GM19438 (cell line): ENCODE results near the gene PNLIPRP1.
A peak's percentile ranks its signal among the peaks of the same experiment; 100 is the strongest.

Source experiments
- ATAC-seq: cut with Tn5 transposase; IDR thresholded peaks from one replicate; pipeline ENCODE4 v1.9.1; 2021; ENCODE audit warnings: low read depth; ENCODE audit not compliant: unreplicated experiment

PNLIPRP1 gene

DNA sequence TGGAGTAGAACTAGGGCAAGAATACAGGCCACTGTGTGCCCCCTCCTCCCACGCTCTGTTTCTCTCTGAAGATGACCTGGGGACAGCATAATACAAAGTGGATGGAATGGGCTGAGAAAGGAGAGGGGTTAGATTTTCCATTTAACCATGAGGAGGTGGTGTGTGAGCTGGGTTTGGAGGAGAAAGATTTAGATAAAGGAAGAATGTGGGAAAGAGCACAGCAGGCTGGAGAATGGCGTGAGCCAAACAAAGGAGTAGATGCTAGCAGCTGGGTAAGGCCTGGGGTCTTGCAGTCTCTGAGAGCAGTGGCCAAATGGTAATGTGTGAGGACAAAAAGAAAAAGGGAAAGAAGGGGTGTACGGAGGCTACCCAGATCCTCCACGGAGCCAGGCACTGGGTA is 38.6 kb downstream of the PNLIPRP1 start:
- no peak for ATAC-seq

DNA sequence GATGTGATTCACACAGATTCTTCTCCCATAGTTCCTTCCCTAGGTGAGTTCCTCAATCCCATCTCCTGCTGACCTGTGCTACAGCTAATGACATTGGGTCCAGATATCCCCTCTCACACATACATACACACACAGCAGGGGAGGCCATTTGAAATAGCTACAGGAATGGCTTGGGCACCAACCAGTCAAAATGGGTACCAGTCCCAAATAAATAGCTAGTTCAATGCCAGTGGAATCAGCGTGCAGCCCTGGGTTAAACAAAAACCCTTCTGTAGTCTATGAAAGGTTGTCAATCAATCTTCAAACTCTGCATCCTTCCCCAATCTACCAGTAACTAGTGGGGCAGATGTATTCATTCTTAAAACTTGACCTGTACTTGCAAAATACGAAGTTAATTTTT is 39.3 kb downstream of the PNLIPRP1 start:
- ATAC-seq = no peak

DNA sequence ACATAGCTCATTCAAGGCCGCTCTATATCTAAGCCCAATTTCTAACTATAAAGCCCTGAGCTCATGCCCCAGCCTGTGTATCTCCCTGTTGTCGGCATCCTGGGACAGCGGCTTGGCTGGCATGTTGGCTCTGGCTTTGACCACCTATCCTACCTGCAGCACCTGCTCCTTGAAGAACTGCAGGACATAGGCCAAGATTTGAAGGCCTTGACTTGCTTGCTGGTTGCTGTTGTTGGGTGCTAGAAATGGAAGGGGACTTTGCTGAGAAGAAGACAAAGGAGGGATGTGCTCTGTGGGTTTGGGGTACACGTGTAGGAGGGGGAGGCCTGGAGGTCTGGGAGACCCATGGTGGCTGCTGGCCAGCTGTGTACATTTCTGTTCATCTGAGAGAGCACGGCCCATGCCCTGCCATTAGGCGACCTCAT is 41.1 kb downstream of the PNLIPRP1 start:
- ATAC-seq = no peak

DNA sequence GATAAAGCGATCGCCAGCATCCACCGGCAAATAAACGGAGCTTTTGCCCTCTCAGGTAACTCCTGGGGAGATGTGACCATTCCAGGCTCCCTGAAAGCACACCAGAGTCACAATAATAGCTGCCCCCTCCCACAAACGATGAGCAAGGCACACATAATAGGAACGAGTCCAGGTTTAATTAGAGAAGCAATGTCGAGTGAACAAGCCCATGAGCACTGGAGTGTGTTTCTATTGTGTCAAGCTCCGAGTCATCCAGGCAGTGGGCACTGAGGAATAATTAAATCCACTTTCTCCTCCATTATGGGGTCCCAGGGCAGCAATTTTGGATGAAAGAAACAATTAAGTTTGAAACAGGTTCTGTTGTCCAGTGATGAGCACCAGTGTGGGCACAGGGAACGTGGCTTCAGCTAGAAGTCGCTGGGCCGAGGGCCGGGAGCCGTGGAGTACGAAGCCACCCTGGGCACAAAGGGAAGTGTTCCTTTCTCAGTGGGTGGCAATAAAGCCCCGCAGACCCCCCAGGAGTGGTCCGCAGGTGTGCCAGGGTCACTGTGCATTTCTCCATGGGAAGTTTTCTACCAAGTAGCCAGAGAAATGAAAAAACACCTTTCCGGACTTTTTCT is 41.9 kb downstream of the PNLIPRP1 start:
- no peak for ATAC-seq

DNA sequence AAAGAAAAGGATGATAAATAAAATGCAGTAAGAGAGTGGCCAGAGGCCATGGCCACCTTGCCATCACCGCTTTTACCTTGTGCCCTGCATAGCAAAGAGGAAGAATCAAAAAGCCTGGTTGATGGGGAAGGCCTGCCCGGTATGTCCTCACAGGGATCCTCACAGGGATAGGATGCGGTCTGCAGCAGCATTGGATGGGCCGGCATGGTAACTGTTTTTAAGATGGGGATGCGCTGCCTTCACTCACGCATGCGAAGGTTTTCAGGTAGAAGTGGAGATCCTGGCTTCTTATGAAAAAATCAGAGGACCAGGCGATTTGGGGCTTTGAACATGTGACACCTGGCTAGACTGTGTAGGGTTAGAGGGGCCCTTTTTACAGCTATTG is 42.4 kb downstream of the PNLIPRP1 start:
- no peak for ATAC-seq

DNA sequence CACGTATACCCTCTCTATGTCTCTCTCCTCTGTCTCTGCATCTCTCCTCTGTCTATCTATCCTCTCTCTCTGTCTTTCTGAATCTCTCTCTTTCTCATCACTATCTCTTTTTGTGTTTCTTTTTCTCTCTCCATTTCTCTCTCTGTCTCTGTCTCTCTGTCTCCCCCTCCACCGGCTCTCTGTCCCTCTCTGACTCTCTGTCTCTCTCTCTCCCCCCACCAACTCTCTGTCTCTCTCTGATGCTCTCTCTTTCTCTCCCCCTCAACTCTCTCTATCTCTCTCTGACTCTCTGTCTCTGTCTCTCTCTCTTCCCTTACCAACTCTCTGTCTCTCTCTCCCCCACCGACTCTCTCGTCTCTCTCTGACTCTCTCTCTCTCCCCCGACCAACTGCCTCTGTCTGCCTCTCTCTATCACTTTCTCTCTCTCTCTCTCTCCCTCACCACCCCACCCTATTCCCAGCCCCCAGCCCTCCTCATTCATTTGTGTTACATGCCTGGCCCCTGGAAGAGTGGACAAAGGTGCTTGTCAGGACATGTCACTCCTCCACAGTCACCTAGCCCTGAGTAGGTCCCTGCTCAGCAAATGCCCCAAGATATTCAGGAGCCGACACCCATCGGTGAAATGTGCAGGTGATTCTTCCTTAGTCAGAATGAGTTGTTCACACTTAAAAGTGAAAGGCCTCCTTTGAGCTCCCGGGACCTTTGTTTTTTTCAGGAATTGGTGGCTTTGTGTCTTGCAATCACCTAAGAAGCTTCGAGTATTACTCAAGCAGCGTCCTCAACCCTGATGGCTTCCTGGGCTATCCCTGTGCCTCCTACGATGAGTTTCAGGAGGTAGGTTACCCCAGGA is 43.6 kb downstream of the PNLIPRP1 start:
- no peak for ATAC-seq

DNA sequence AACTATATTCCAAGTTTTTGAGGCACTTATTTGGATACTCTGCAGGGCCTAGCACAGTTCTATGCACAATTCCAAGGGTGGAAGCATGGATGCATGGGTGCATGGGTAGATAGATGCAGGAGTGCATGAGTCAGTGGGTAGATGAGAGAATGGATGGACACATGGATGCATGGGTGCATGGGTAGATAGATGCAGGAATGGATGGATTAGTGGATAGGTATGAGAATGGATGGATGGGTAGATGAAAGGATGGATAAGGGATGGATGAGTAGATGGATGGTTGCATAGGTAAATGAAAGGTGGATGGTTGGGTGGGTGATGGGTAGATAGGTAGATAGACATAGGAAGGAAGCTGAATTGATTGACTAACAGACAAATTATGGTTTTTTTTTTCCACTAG is 45.6 kb downstream of the PNLIPRP1 start:
- ATAC-seq = no peak

DNA sequence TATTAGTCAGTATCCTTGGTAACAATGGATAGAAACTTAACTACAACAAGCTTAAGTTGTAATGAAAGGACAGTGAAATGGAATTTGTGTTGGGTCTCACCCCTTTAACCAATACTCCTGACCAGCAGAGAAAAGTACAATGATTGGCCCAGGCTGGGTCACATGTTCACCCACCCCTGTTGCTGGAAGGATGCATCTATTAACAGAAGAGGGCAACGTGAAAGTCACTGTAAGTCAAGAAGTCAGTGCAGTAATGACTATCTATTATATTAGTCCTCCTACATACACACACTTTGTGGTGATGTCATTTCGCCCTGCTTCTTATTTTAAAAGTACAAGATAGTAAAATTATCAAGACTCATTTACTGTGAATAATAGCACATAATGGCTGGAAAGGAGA is 46.2 kb downstream of the PNLIPRP1 start:
- no peak for ATAC-seq

DNA sequence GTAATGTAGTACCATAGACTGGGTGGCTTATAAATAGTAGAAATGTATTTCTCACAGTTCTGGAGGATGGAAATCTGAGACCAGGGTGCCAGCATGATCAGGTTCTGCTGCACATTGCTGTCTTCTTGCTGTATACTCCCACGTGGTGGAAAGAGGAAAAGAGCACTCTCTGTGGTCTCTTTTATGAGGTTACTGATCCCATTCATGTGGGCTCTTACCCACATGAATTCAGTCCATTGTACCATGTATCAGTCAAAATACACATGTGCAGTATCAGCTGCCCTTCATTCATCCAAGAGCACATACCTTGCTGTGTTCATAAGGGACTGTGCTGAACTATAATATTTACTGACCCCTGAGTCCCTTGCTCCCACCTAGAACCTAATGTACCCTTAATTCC is 47.1 kb downstream of the PNLIPRP1 start:
- no peak for ATAC-seq

DNA sequence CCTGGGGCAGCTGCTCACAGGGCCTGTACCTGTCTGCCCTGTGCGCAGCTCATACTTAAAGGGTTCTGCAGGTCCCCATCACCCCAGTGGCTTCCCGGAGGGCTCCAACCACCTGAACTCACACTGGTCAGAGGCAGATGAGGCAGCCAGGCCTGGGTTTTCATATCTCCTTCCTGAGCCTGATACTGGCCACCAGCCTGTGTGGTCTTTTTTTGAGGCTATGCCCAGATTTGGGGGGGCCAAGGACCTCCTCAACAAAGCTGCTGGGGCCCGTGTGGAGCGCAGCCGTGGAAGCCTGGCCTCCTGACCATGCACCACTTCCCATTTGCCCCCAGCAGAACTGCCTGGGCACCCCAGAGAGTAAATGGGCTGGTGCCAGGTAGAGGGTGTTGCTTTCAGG is 55.7 kb downstream of the PNLIPRP1 start:
- ATAC-seq = no peak

DNA sequence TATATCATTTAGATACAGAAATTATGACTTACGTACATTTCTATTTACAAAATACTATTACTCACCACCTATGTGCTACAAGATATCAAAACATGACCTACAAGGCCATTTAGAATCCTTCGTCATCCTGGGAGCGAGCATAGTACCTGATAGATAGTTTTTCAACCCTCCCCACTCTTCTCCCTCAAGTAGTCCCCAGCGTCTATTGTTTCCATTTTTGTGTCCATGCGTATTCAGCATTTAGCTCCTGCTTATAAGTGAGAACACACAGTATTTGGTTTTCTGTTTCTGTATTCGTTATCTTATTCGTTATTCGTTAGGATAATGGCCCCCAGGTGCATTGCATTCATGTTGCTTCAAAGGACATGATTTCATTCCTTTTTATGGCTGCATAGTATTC is 58.1 kb downstream of the PNLIPRP1 start:
- no peak for ATAC-seq

DNA sequence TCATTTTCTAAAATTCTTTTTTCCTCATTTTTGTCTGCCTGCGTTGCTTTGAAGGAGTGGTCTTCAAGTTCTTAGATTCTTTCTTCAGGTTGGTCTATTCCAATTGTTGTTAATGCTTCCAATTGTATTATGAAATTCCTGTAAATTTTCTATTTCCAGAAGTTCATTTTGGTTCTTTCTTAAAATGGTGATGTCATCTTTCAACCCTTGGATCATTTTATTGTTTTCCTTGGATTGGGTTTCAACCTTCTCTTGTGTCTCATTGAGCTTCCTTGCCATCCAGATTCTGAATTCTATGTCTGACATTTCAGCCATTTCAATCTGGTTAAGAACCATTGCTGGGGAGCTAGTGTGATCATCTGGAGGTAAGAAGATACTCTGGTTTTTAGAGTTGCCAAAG is 63.1 kb downstream of the PNLIPRP1 start:
- no peak for ATAC-seq

DNA sequence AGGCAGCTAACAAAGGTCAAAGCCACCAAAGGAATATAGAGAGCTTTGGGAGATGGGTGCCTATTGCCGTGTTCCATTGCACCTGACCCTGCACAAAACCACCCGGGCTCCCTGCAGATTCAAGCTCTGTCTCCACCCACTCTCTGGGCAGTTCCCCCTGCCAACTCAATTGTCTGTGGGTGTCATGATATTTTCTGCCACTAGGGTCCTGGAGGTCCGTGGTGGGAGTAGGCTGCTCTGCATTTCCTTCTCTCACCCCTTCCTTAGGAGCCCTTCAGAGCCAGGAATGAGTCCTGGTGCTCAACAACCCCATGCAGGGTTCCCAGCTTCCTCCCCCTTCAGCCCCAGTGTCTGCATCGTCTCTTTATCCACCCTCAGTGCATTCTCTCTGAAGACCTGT is 64.1 kb downstream of the PNLIPRP1 start:
- peak; percentile 54 for ATAC-seq

DNA sequence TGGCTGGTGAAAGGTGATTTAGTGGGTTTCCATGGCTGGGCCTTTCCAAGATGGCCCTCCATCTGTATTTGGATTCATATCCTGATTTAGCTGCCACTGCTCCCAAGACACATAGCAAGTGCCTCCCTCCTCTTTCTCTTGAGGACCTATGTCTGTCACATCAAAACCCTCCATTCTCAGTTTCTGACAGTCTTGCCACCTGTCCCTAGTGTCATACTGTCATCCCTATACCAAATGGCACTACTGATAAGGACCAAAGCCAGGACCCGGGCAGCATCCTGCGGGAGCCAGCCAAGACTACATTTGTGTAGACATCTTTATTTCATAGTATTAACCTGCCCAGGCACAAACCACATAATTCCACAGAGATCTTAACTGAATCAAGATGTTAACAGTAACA is 64.8 kb downstream of the PNLIPRP1 start:
- no peak for ATAC-seq

DNA sequence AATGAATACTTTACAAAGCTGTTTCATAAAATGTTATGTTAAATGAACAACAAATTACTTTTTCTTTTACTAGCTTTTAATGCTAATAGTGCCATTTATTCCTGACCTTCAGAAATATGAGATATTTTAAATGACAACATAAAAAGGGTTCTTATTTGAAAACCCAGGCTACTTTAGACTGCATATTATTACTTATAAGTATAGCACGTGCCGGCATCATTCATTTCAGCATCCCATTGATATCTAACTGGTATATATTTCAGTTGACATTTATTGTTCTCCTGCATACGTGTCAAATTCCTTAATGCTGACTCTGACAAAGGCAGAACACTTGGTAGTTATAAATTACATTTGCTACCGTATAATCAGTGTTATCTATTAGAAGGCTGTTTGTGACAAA is 65.3 kb downstream of the PNLIPRP1 start:
- no peak for ATAC-seq

DNA sequence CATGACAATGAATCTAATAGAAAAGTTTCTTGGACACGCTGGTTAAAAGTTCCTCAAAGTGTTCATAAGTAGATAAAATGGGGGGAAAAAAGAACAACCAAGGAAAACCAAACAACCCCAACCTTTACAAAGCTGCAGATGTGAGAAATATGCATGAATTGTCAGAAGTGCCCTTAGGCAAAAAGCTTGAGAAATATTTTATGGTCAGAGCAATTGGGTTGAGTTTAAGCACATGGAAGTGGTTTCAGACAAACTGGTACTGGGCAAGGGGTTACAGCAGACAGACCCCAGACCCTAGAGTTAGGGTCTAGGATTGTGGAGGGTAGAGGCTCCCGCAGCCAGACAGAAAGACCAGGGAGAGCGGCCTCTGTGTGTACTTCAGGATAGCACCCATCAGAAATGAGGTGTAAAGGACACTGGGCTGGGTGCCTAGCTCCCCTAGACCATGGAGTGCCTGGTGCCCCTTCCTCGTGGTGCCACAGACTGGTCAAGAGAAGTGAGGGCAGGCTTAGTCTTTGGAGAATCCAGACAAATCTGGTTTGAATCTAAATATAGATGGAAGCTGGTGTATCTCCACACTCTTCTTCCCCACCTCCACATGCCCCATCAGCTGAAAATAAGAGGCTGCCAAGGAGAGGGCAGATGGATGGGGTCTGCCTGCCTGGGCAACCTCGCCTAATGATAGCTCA is 67.2 kb downstream of the PNLIPRP1 start:
- no peak for ATAC-seq
